DMS114 treated with DMSO at 0.1 percent for 48 hours (cell line): ENCODE results near the gene F2.
"Not testable (repeated sequence)": the region's sequence is repeated elsewhere in the genome, so short reads cannot be mapped to it uniquely, and the experiment has no call there.

Experiments
- DNase-seq: peaks from one replicate; lab custom pipeline; 2025; ENCODE audit not compliant: unreplicated experiment; lab: John Stamatoyannopoulos, UW

F2 gene

GRCh38 chr11:46684367-46684766, 34.6 kb upstream of the F2 start:
- DNase-seq, result no peak

GRCh38 chr11:46686886-46687795, 31.9 kb upstream of the F2 start:
- no peak for DNase-seq

GRCh38 chr11:46690702-46691101, 28.3 kb upstream of the F2 start:
- DNase-seq, result no peak

GRCh38 chr11:46692450-46692849, 26.6 kb upstream of the F2 start:
- DNase-seq, result no peak

- no peak for DNase-seq
Observed at GRCh38 chr11:46693597-46694012, 25.4 kb upstream of the F2 start.

GRCh38 chr11:46694072-46694471, 24.9 kb upstream of the F2 start:
- DNase-seq, result no peak

- DNase-seq, result no peak
Observed at GRCh38 chr11:46694607-46695006, 24.4 kb upstream of the F2 start.

GRCh38 chr11:46695345-46696211, 23.4 kb upstream of the F2 start:
- no peak for DNase-seq

GRCh38 chr11:46696212-46696558, 22.8 kb upstream of the F2 start:
- DNase-seq, result no peak

- no peak for DNase-seq
Observed at GRCh38 chr11:46697303-46697702, 21.7 kb upstream of the F2 start.

- no peak for DNase-seq
Observed at GRCh38 chr11:46697723-46698122, 21.3 kb upstream of the F2 start.

GRCh38 chr11:46698597-46698996, 20.4 kb upstream of the F2 start:
- no peak for DNase-seq

- DNase-seq, result peak; percentile 94
Observed at GRCh38 chr11:46700241-46701077, 18.6 kb upstream of the F2 start, which contains the start of the genes ARHGAP1 and ZNF408. Gene ARHGAP1, minus strand, starts transcription at chr11:46700619. Its CDS starts 4,512 bp downstream, at chr11:46696107. Gene ZNF408, plus strand, starts transcription at chr11:46701031. Its CDS starts 17 bp downstream, at chr11:46701048.

GRCh38 chr11:46701078-46701654, 17.8 kb upstream of the F2 start:
- DNase-seq, result no peak

- DNase-seq, result no peak
Observed at GRCh38 chr11:46705070-46705688, 13.8 kb upstream of the F2 start.

- DNase-seq, result no peak
Observed at GRCh38 chr11:46706886-46707285, 12.1 kb upstream of the F2 start.

GRCh38 chr11:46709351-46709750, 9.7 kb upstream of the F2 start:
- not testable (repeated sequence) for DNase-seq

- DNase-seq, result no peak
Observed at GRCh38 chr11:46710821-46711269, 8.2 kb upstream of the F2 start.

GRCh38 chr11:46711303-46711702, 7.7 kb upstream of the F2 start:
- no peak for DNase-seq
